ENCODE measurements around the gene CHAC2. TPM values are rescaled to one million over a fixed set of nuclear protein-coding genes. Genes with fewer than 3 reads are reported as not detected.

The CHAC2 gene
- total RNA-seq, 1 donor from 2014 or later, result 3.6 TPM

DNA sequence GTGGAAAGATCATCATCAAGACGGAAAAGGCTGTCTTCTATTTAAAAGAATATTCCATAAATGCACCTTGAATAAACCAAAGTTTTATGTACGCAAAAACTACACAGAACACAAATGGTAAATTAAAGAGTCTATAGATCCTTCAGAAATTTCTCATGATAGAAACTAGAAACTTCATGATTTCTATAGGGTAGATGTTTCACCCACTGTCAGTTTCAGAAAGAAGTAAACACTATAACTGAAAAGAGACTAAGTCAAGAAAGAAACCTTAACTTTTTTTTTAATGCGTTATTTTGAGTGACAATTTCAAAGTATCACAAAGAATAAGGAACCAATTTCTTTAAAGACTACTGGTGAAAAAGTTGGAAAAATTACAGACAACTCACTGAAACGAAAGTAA, 41.9 kb upstream of the CHAC2 start:
- Histone ChIP-seq H4K20me1 (ENCODE audit: insufficient read depth, low read length) (peaks cover 10% of the 10 kb centered on the region), H3K36me3 (ENCODE audit: insufficient read depth, low read length) (peaks cover 6% of the 10 kb centered on the region), H3K9me3 (ENCODE audit: insufficient read depth, low read depth, low read length) (no peaks in the 10 kb centered on the region), H3K27me3 (ENCODE audit: insufficient read depth, low read length) (no peaks in the 10 kb centered on the region), H3K4me3 (ENCODE audit: insufficient read depth, low read depth, low read length) (no peak overlapping the region), H3K9ac (ENCODE audit: low read length) (no peak overlapping the region), H3K79me2 (ENCODE audit: insufficient read depth, low read length) (peaks cover 2% of the 10 kb centered on the region), H3K4me2 (ENCODE audit: low read length) (no peak overlapping the region), H2AFZ (ENCODE audit: low read depth, low read length) (no peak overlapping the region), H3K27ac (ENCODE audit: low read depth, low read length) (no peak overlapping the region), H3K4me1 (ENCODE audit: insufficient read depth, low read length) (no peaks in the 10 kb centered on the region)
- no peak for DNase-seq (ENCODE audit: low read depth)
- H3K36me3 Mint-ChIP-seq (ENCODE audit: low read depth, unreplicated experiment), result peaks cover 9% of the 10 kb centered on the region
- H3K4me3 Mint-ChIP-seq (ENCODE audit: unreplicated experiment), result no peak overlapping the region
- FAIRE-seq, result peak; percentile 43
- no peaks in the 10 kb centered on the region for H3K27me3 Mint-ChIP-seq (ENCODE audit: low read depth, unreplicated experiment)
- H3K4me1 Mint-ChIP-seq (ENCODE audit: low read depth, unreplicated experiment), result no peaks in the 10 kb centered on the region
- H3K9me3 Mint-ChIP-seq (ENCODE audit: unreplicated experiment), result no peaks in the 10 kb centered on the region
- H3K27ac Mint-ChIP-seq (ENCODE audit: unreplicated experiment), result no peak overlapping the region
- TF ChIP-seq EZH2 (IDR thresholded peaks at IDR 0.05; ENCODE audit: insufficient read depth, low read length), result no peak
- TF ChIP-seq, protein P1, sequence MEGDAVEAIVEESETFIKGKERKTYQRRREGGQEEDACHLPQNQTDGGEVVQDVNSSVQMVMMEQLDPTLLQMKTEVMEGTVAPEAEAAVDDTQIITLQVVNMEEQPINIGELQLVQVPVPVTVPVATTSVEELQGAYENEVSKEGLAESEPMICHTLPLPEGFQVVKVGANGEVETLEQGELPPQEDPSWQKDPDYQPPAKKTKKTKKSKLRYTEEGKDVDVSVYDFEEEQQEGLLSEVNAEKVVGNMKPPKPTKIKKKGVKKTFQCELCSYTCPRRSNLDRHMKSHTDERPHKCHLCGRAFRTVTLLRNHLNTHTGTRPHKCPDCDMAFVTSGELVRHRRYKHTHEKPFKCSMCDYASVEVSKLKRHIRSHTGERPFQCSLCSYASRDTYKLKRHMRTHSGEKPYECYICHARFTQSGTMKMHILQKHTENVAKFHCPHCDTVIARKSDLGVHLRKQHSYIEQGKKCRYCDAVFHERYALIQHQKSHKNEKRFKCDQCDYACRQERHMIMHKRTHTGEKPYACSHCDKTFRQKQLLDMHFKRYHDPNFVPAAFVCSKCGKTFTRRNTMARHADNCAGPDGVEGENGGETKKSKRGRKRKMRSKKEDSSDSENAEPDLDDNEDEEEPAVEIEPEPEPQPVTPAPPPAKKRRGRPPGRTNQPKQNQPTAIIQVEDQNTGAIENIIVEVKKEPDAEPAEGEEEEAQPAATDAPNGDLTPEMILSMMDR (IDR thresholded peaks at IDR 0.05; ENCODE audit: insufficient read depth, low read depth, low read length), result no peak

- Histone ChIP-seq H3K4me1 (ENCODE audit: insufficient read depth, low read length) (no peaks in the 10 kb centered on the region), H2AFZ (ENCODE audit: low read depth, low read length) (no peak overlapping the region), H3K27me3 (ENCODE audit: insufficient read depth, low read length) (no peaks in the 10 kb centered on the region), H3K4me2 (ENCODE audit: low read length) (no peak overlapping the region), H3K9ac (ENCODE audit: low read length) (no peak overlapping the region), H3K4me3 (ENCODE audit: insufficient read depth, low read depth, low read length) (no peak overlapping the region), H3K79me2 (ENCODE audit: insufficient read depth, low read length) (no peaks in the 10 kb centered on the region), H3K36me3 (ENCODE audit: insufficient read depth, low read length) (peaks cover 6% of the 10 kb centered on the region), H3K9me3 (ENCODE audit: insufficient read depth, low read depth, low read length) (no peaks in the 10 kb centered on the region), H4K20me1 (ENCODE audit: insufficient read depth, low read length) (peaks cover 10% of the 10 kb centered on the region), H3K27ac (ENCODE audit: low read depth, low read length) (no peak overlapping the region)
- H3K4me3 Mint-ChIP-seq (ENCODE audit: unreplicated experiment), result no peak overlapping the region
- H3K9me3 Mint-ChIP-seq (ENCODE audit: unreplicated experiment), result no peaks in the 10 kb centered on the region
- H3K27me3 Mint-ChIP-seq (ENCODE audit: low read depth, unreplicated experiment), result no peaks in the 10 kb centered on the region
- FAIRE-seq (no peak), DNase-seq (ENCODE audit: low read depth) (no peak)
- H3K4me1 Mint-ChIP-seq (ENCODE audit: low read depth, unreplicated experiment), result no peaks in the 10 kb centered on the region
- H3K27ac Mint-ChIP-seq (ENCODE audit: unreplicated experiment), result no peak overlapping the region
- TF ChIP-seq, protein P1 (IDR thresholded peaks at IDR 0.05; ENCODE audit: insufficient read depth, low read depth, low read length), result no peak
- no peak for TF ChIP-seq EZH2 (IDR thresholded peaks at IDR 0.05; ENCODE audit: insufficient read depth, low read length)
- H3K36me3 Mint-ChIP-seq (ENCODE audit: low read depth, unreplicated experiment), result peaks cover 10% of the 10 kb centered on the region
Measured at GRCh38 chr2:53727921-53728320, 39.7 kb upstream of the CHAC2 start.

DNA sequence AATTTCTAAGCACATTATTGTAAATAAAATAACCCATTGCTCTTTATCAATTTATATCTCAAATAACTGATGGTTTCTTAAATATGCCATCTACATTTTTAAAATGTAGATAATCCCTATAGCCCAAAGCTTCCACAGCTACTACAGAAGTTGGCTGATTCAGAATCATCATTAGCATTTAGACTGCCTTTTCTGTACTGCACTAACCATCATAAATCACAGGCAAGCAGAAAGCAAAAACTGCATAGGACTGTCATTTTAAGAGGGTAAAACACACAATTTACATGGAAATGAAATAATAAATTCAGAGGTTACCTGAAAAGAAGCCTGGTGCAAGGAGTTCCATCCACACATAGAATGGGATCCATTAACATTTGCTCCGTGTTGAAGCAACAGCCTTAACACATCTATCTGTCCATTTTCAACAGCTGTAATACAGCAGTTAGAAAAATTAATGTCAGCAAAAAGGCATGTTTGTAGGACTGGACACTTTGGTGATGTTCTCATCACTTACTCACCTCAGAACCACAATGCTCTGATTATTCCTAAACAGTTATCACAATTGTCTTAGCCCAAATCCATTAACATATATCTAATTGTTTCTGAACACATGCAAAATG, 38.4 kb upstream of the CHAC2 start:
- Histone ChIP-seq H3K4me3 (ENCODE audit: insufficient read depth, low read depth, low read length) (no peak overlapping the region), H3K79me2 (ENCODE audit: insufficient read depth, low read length) (no peaks in the 10 kb centered on the region), H3K4me2 (ENCODE audit: low read length) (no peak overlapping the region), H3K9me3 (ENCODE audit: insufficient read depth, low read depth, low read length) (no peaks in the 10 kb centered on the region), H2AFZ (ENCODE audit: low read depth, low read length) (no peak overlapping the region), H4K20me1 (ENCODE audit: insufficient read depth, low read length) (peaks cover 5% of the 10 kb centered on the region), H3K27me3 (ENCODE audit: insufficient read depth, low read length) (no peaks in the 10 kb centered on the region), H3K27ac (ENCODE audit: low read depth, low read length) (no peak overlapping the region), H3K4me1 (ENCODE audit: insufficient read depth, low read length) (no peaks in the 10 kb centered on the region), H3K9ac (ENCODE audit: low read length) (no peak overlapping the region), H3K36me3 (ENCODE audit: insufficient read depth, low read length) (peaks cover 6% of the 10 kb centered on the region)
- no peak for DNase-seq (ENCODE audit: low read depth)
- Mint-ChIP-seq H3K27ac (ENCODE audit: unreplicated experiment) (no peak overlapping the region), H3K4me3 (ENCODE audit: unreplicated experiment) (no peak overlapping the region), H3K9me3 (ENCODE audit: unreplicated experiment) (no peaks in the 10 kb centered on the region), H3K27me3 (ENCODE audit: low read depth, unreplicated experiment) (no peaks in the 10 kb centered on the region), H3K36me3 (ENCODE audit: low read depth, unreplicated experiment) (peaks cover 8% of the 10 kb centered on the region), H3K4me1 (ENCODE audit: low read depth, unreplicated experiment) (peaks cover 2% of the 10 kb centered on the region)
- TF ChIP-seq, protein P1 (IDR thresholded peaks at IDR 0.05; ENCODE audit: insufficient read depth, low read depth, low read length), result no peak
- no peak for TF ChIP-seq EZH2 (IDR thresholded peaks at IDR 0.05; ENCODE audit: insufficient read depth, low read length)
- FAIRE-seq, result no peak
